Naive thymus-derived CD4-positive, alpha-beta T cell (primary cell): ENCODE measurements around the gene GPR158. TPM values are rescaled to one million over a fixed set of nuclear protein-coding genes. Genes with fewer than 3 reads are reported as not detected.

ENCODE experiments used
- ATAC-seq: fragments of 150-1000 bp; cut with Tn5 transposase; 2 replicates; pipeline ENCODE4 v1.10.0; 2021; ENCODE audit warnings: mild to moderate bottlenecking, moderate library complexity
- CTCF ChIA-PET: fragments of 350-600 bp; sonication (Branson Sonifier 250); formaldehyde crosslinking; loops from one replicate; lab custom pipeline; 2021; ENCODE audit warnings: antibody characterized with exemption; lab: Charles Lee
- POLR2A ChIA-PET: fragments of 350-600 bp; sonication (Branson Sonifier 250); formaldehyde crosslinking; loops from one replicate; lab custom pipeline; 2021; ENCODE audit warnings: antibody characterized with exemption, inconsistent platforms; lab: Charles Lee
- DNase-seq, 9 donors: peaks; one replicate each; pipeline versions ENCODE4 v3.0.0 to v3.0.0-alpha.2; 2020 to 2022; ENCODE audit warnings: mixed read lengths in 1 of 9
- H3K27ac ChIP-seq: one replicate; pipeline ENCODE4 v1.7.0; 2013; ENCODE audit warnings: mild to moderate bottlenecking, low read depth, low read length, moderate library complexity
- H3K27me3 ChIP-seq, 2 donors: one replicate each; pipeline ENCODE4 v1.7.0; 2013; ENCODE audit warnings: low read length in 2 of 2, mild to moderate bottlenecking in 2 of 2, moderate library complexity in 2 of 2; ENCODE audit not compliant: control insufficient read depth in 2 of 2, insufficient read depth in 2 of 2
- H3K36me3 ChIP-seq, 3 experiments: 1 replicate in 2 of 3; 2 replicates in 1 of 3; pipeline ENCODE4 v1.7.0; 2013; ENCODE audit warnings: low read length in 3 of 3, mild to moderate bottlenecking in 3 of 3, moderate library complexity in 1 of 3; ENCODE audit not compliant: insufficient read depth in 3 of 3, control insufficient read depth in 2 of 3
- H3K4me1 ChIP-seq, 2 donors: one replicate each; pipeline ENCODE4 v1.7.0; 2013; ENCODE audit warnings: low read length in 2 of 2, mild to moderate bottlenecking in 2 of 2, moderate library complexity in 1 of 2; ENCODE audit not compliant: control insufficient read depth in 2 of 2, insufficient read depth in 2 of 2
- H3K4me3 ChIP-seq: 2 replicates; pipeline ENCODE4 v1.7.0; 2013; ENCODE audit warnings: mild to moderate bottlenecking, low read length
- H3K9me3 ChIP-seq, 3 experiments: 1 replicate in 2 of 3; 2 replicates in 1 of 3; pipeline ENCODE4 v1.7.0; 2013; ENCODE audit warnings: low read length in 3 of 3; ENCODE audit not compliant: control insufficient read depth in 2 of 3
- H3K27ac Mint-ChIP-seq, 9 donors: one replicate each; pipeline ENCODE4 v1.8.0; 2020 to 2022; ENCODE audit warnings: mixed read lengths in 9 of 9, mild to moderate bottlenecking in 8 of 9, moderate library complexity in 5 of 9, inconsistent platforms in 2 of 9
- H3K27me3 Mint-ChIP-seq, 5 donors: one replicate each; pipeline ENCODE4 v1.8.0; 2021 to 2022; ENCODE audit warnings: mixed read lengths in 5 of 5, mild to moderate bottlenecking in 1 of 5
- H3K36me3 Mint-ChIP-seq, 5 donors: one replicate each; pipeline ENCODE4 v1.8.0; 2020 to 2022; ENCODE audit warnings: mixed read lengths in 5 of 5, mild to moderate bottlenecking in 3 of 5, inconsistent platforms in 1 of 5
- H3K4me1 Mint-ChIP-seq, 7 donors: one replicate each; pipeline ENCODE4 v1.8.0; 2020 to 2022; ENCODE audit warnings: mixed read lengths in 7 of 7, mild to moderate bottlenecking in 3 of 7, inconsistent platforms in 1 of 7
- H3K4me3 Mint-ChIP-seq, 10 donors: one replicate each; pipeline ENCODE4 v1.8.0; 2020 to 2022; ENCODE audit warnings: mild to moderate bottlenecking in 10 of 10, mixed read lengths in 10 of 10, moderate library complexity in 6 of 10, inconsistent platforms in 2 of 10
- H3K9me3 Mint-ChIP-seq, 11 donors: one replicate each; pipeline ENCODE4 v1.8.0; 2020 to 2022; ENCODE audit warnings: mixed read lengths in 11 of 11, mild to moderate bottlenecking in 4 of 11, inconsistent platforms in 1 of 11, moderate library complexity in 1 of 11
- intact Hi-C, 2 donors: fragments of 100-400 bp; cut with micrococcal nuclease; formaldehyde crosslinking; loops; one replicate each; pipeline ENCODE4 v1.15.1; 2023
- polyA plus RNA-seq, 2 donors: library from polyadenylated mRNA; unstranded; fragments of 300-500 nt; fragmentation: Illumina TruSeq; gene quantifications; one replicate each; pipeline ENCODE4 v1.2.3, GENCODE V29; 2021
- total RNA-seq, 6 experiments: library from RNA in 5 of 6; stranded (reverse) in 5 of 6; gene quantifications; 1 replicate in 5 of 6; 2 replicates in 1 of 6; pipeline ENCODE4 v1.2.3 and lab custom pipeline; 2021 to 2026

The GPR158 gene
- not detected for total RNA-seq
- polyA plus RNA-seq = not detected
- not detected for total RNA-seq (lab: John Stamatoyannopoulos, UW)

- Histone ChIP-seq H3K27me3 (peaks cover 0 to 16% of the 10 kb centered on the region in 2 donors), H3K4me1 (no peaks in the 10 kb centered on the region), H3K36me3 (no peaks in the 10 kb centered on the region), H3K4me3 (no peak within 1 kb of the TSS), H3K27ac (no peak within 1 kb of the TSS), H3K9me3 (no peaks in the 10 kb centered on the region)
- Mint-ChIP-seq H3K27me3 (peaks cover 45 to 61% (median 53%) of the 10 kb centered on the region in 5 donors), H3K4me1 (peaks cover 0 to 18% (median 5%) of the 10 kb centered on the region in 7 donors), H3K4me3 (peak within 1 kb of the TSS in 9 of 10 donors; percentile 14 to 73 (median 61)), H3K9me3 (peaks cover 0 to 37% (median 9%) of the 10 kb centered on the region in 11 donors), H3K27ac (no peak within 1 kb of the TSS), H3K36me3 (peaks cover 0 to 8% (median 4%) of the 10 kb centered on the region in 5 donors)
- intact Hi-C loops = no loop called here
- DNase-seq (peak; percentile 22 to 61 (median 46)), ATAC-seq (peak; percentile 61)
- CTCF ChIA-PET = no interaction called here
- POLR2A ChIA-PET = no interaction called here
Measured at GRCh38 chr10:25174461-25175230, at the start of gene GPR158. GPR158 (plus strand) TSS chr10:25175001; CDS start chr10:25175421, 420 bp downstream.

GRCh38 chr10:25125201-25125611 is 49.6 kb upstream of the GPR158 start:
- Mint-ChIP-seq H3K27ac (no peak overlapping the region), H3K36me3 (peaks cover 0 to 2% (median 0%) of the 10 kb centered on the region in 5 donors), H3K4me3 (no peak overlapping the region), H3K27me3 (peaks cover 0 to 39% (median 26%) of the 10 kb centered on the region in 5 donors), H3K9me3 (peaks cover 0 to 11% (median 0%) of the 10 kb centered on the region in 11 donors), H3K4me1 (no peaks in the 10 kb centered on the region)
- Histone ChIP-seq H3K27ac (no peak overlapping the region), H3K4me3 (no peak overlapping the region), H3K36me3 (no peaks in the 10 kb centered on the region), H3K9me3 (no peaks in the 10 kb centered on the region), H3K27me3 (no peaks in the 10 kb centered on the region), H3K4me1 (no peaks in the 10 kb centered on the region)
- no peak for DNase-seq
- no peak for ATAC-seq
- intact Hi-C loops = no loop called here
- CTCF ChIA-PET = no interaction called here
- POLR2A ChIA-PET = no interaction called here

- H3K27me3 Mint-ChIP-seq = peaks cover 0 to 43% (median 33%) of the 10 kb centered on the region in 5 donors
- CTCF ChIA-PET = no interaction called here
- H3K36me3 Mint-ChIP-seq = peaks cover 0 to 7% (median 0%) of the 10 kb centered on the region in 5 donors
- no peak overlapping the region for H3K4me3 Mint-ChIP-seq
- Histone ChIP-seq H3K27me3 (no peaks in the 10 kb centered on the region), H3K36me3 (no peaks in the 10 kb centered on the region), H3K9me3 (peaks cover 0 to 4% (median 0%) of the 10 kb centered on the region in 3 experiments), H3K4me1 (no peaks in the 10 kb centered on the region), H3K4me3 (no peak overlapping the region), H3K27ac (no peak overlapping the region)
- intact Hi-C loops = no loop called here
- peaks cover 2 to 24% (median 10%) of the 10 kb centered on the region in 11 donors for H3K9me3 Mint-ChIP-seq
- H3K4me1 Mint-ChIP-seq = no peaks in the 10 kb centered on the region
- ATAC-seq (no peak), DNase-seq (no peak)
- no peak overlapping the region for H3K27ac Mint-ChIP-seq
- POLR2A ChIA-PET = interaction anchor here (0.6 kb wide), 1 partner anchor 12 kb away, joined by 3 read pairs; no protein-coding TSS in a partner anchor
Measured at GRCh38 chr10:25129592-25129991, 45.2 kb upstream of the GPR158 start.

GRCh38 chr10:25130906-25131305 is 43.9 kb upstream of the GPR158 start:
- H3K36me3 Mint-ChIP-seq = peaks cover 0 to 7% (median 0%) of the 10 kb centered on the region in 5 donors
- H3K4me1 Mint-ChIP-seq = no peaks in the 10 kb centered on the region
- DNase-seq = no peak
- ATAC-seq = no peak
- no peak overlapping the region for H3K4me3 ChIP-seq
- H3K27me3 Mint-ChIP-seq = peaks cover 0 to 37% (median 27%) of the 10 kb centered on the region in 5 donors
- intact Hi-C loops = no loop called here
- ChIA-PET POLR2A (no interaction called here), CTCF (no interaction called here)
- no peaks in the 10 kb centered on the region for H3K36me3 ChIP-seq
- no peaks in the 10 kb centered on the region for H3K4me1 ChIP-seq
- H3K9me3 ChIP-seq = peaks cover 0 to 4% (median 0%) of the 10 kb centered on the region in 3 experiments
- peaks cover 2 to 35% (median 11%) of the 10 kb centered on the region in 11 donors for H3K9me3 Mint-ChIP-seq
- no peak overlapping the region for H3K27ac ChIP-seq
- no peak overlapping the region for H3K4me3 Mint-ChIP-seq
- H3K27me3 ChIP-seq = no peaks in the 10 kb centered on the region
- H3K27ac Mint-ChIP-seq = no peak overlapping the region

- Mint-ChIP-seq H3K4me1 (no peaks in the 10 kb centered on the region), H3K27ac (no peak overlapping the region), H3K4me3 (no peak overlapping the region), H3K9me3 (peaks cover 0 to 24% (median 3%) of the 10 kb centered on the region in 11 donors), H3K36me3 (no peaks in the 10 kb centered on the region), H3K27me3 (peaks cover 0 to 17% (median 9%) of the 10 kb centered on the region in 5 donors)
- ChIA-PET CTCF (no interaction called here), POLR2A (no interaction called here)
- no peak overlapping the region for H3K4me3 ChIP-seq
- no peaks in the 10 kb centered on the region for H3K27me3 ChIP-seq
- no peak overlapping the region for H3K27ac ChIP-seq
- intact Hi-C loops = no loop called here
- H3K4me1 ChIP-seq = no peaks in the 10 kb centered on the region
- no peaks in the 10 kb centered on the region for H3K36me3 ChIP-seq
- DNase-seq (no peak), ATAC-seq (no peak)
- H3K9me3 ChIP-seq = no peaks in the 10 kb centered on the region
Measured at GRCh38 chr10:25142116-25142864, 32.5 kb upstream of the GPR158 start.

- no peaks in the 10 kb centered on the region for H3K9me3 ChIP-seq
- ATAC-seq (no peak), DNase-seq (no peak)
- Mint-ChIP-seq H3K9me3 (peaks cover 0 to 15% (median 6%) of the 10 kb centered on the region in 11 donors), H3K4me1 (no peaks in the 10 kb centered on the region), H3K27me3 (peaks cover 0 to 18% (median 7%) of the 10 kb centered on the region in 5 donors), H3K36me3 (no peaks in the 10 kb centered on the region), H3K27ac (no peak overlapping the region), H3K4me3 (no peak overlapping the region)
- H3K27me3 ChIP-seq = no peaks in the 10 kb centered on the region
- H3K27ac ChIP-seq = no peak overlapping the region
- H3K4me3 ChIP-seq = no peak overlapping the region
- ChIA-PET POLR2A (no interaction called here), CTCF (no interaction called here)
- H3K36me3 ChIP-seq = no peaks in the 10 kb centered on the region
- H3K4me1 ChIP-seq = no peaks in the 10 kb centered on the region
- intact Hi-C loops = no loop called here
Measured at GRCh38 chr10:25157650-25158049, 17.2 kb upstream of the GPR158 start.
